Raji (cell line): ENCODE measurements around the gene ABCC6.

Experiments used
- POLR2A ChIP-seq: IDR thresholded peaks from 2 replicates; pipeline ENCODE4 v1.6.1; 2011; ENCODE audit warnings: low read depth, low read length, control low read depth; ENCODE audit not compliant: insufficient read depth

Gene ABCC6

GRCh38 chr16:16154281-16154951 lies 68.9 kb downstream of the ABCC6 start:
- TF ChIP-seq POLR2A, result no peak

- TF ChIP-seq POLR2A, result no peak
Measured at GRCh38 chr16:16151315-16151714, 72.0 kb downstream of the ABCC6 start.

GRCh38 chr16:16150878-16151152 lies 72.5 kb downstream of the ABCC6 start:
- TF ChIP-seq POLR2A, result no peak

GRCh38 chr16:16150117-16150877 lies 73.0 kb downstream of the ABCC6 start:
- TF ChIP-seq POLR2A, result no peak

GRCh38 chr16:16149710-16150116 lies 73.6 kb downstream of the ABCC6 start:
- no peak for TF ChIP-seq POLR2A

GRCh38 chr16:16148755-16149154 lies 74.5 kb downstream of the ABCC6 start:
- no peak for TF ChIP-seq POLR2A

- TF ChIP-seq POLR2A, result no peak
Measured at GRCh38 chr16:16147316-16147999, 75.8 kb downstream of the ABCC6 start.

- TF ChIP-seq POLR2A, result no peak
Measured at GRCh38 chr16:16146380-16147315, 76.6 kb downstream of the ABCC6 start.

- no peak for TF ChIP-seq POLR2A
Measured at GRCh38 chr16:16145286-16145685, 78.0 kb downstream of the ABCC6 start.

GRCh38 chr16:16144416-16144815 lies 78.9 kb downstream of the ABCC6 start:
- no peak for TF ChIP-seq POLR2A

GRCh38 chr16:16143931-16144330 lies 79.4 kb downstream of the ABCC6 start:
- TF ChIP-seq POLR2A, result no peak

GRCh38 chr16:16143038-16143763 lies 80.1 kb downstream of the ABCC6 start:
- no peak for TF ChIP-seq POLR2A

- TF ChIP-seq POLR2A, result no peak
Measured at GRCh38 chr16:16141784-16142396, 81.4 kb downstream of the ABCC6 start.

- TF ChIP-seq POLR2A, result no peak
Measured at GRCh38 chr16:16141141-16141540, 82.2 kb downstream of the ABCC6 start.
